GM10266 (cell line): ENCODE data around the gene C22orf39.

Experiments
- DNase-seq: peaks from one replicate; pipeline ENCODE4 v3.0.0; 2012; ENCODE audit errors: extremely low spot score
- CTCF ChIP-seq: IDR thresholded peaks from 2 replicates; pipeline ENCODE4 v1.5.1; 2012; ENCODE audit warnings: mild to moderate bottlenecking, low read depth; ENCODE audit not compliant: control insufficient read depth, insufficient read depth; ENCODE audit errors: missing control alignments

The C22orf39 gene

DNA sequence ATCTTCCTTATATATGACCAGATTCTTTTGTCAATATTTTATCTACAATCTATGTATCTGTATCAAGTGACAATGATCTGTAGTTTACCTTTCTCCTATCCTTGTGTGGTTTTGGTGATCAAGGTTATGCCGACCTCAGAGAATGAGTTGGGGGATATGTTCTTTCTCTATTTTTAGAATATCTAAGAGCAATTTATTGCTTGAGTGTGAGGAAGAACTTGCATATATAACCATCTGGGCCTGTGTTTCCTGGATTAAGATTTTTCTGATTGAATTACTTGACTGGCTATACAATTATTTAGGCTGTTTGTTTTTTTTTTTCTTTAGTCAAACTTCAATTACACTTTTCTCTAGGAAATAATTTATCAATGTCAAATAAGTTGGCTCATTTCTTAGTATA lies 14.0 kb upstream of the C22orf39 start:
- no peak for DNase-seq
- TF ChIP-seq CTCF: no peak

DNA sequence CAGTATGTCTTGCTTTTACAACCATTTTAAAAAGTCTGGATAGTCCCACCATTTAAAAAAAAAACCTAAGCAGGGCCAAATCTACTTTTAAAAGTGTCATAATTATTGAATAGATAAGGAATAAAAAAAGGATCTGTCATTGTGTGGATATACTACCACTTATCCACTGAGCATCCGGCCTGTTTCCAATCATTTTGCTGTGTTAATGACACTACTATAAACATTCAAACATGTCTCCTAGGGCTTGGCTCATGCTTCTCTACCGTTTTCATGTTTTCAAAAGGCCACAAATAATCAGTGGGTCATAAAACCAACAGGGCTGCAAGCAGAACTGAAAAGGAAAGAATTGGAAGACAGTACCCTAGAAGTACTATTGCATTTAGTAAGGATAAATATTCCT lies 12.5 kb upstream of the C22orf39 start:
- no peak for DNase-seq
- no peak for TF ChIP-seq CTCF

GRCh38 chr22:19457828-19458428 lies 10.4 kb upstream of the C22orf39 start:
- no peak for DNase-seq
- TF ChIP-seq CTCF: no peak

DNA sequence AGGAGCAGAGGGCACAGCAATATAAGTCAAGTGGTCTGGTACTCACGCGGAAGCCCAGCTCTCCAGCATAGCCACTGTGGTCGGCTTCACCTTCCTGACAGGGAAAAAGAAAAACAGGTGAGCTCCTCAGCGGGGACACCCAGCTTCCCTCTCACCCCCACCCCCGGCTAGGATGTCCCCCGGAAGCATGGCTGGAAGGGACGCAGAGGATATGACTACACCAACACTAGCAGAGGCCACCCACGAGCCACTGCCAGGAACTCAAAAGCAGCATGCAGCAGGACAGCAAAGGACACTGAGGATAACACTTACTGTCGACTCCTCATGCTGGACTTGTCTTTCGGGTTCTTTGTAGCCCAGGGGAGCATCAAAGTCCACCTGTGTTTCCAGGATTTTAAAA lies 9.0 kb upstream of the C22orf39 start:
- no peak for DNase-seq
- TF ChIP-seq CTCF: no peak

- DNase-seq: no peak
- TF ChIP-seq CTCF: no peak
Measured at GRCh38 chr22:19455585-19456370, 8.3 kb upstream of the C22orf39 start.

- DNase-seq: no peak
- TF ChIP-seq CTCF: no peak
Measured at GRCh38 chr22:19455033-19455432, 7.5 kb upstream of the C22orf39 start.

DNA sequence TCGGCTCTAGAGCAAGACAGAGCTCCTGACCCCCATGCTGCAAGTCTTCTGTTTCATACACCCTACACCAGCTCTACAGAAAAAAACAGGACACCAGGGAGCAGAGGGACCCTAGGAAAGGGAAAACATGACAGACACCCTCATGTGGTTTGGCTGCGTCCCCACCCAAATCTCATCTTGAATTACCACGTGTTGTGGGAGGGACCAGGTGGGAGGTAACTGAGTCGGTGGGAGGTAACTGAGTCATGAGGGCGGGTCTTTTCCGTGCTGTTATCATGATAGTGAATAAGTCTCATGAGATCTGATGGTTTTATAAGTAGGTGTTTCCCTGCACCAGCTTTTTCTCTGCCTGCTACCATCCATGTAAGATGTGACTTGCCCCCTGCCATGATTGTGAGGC lies 6.6 kb upstream of the C22orf39 start:
- no peak for TF ChIP-seq CTCF
- no peak for DNase-seq
